Measurements from ENCODE around the gene CCL16.

DNA sequence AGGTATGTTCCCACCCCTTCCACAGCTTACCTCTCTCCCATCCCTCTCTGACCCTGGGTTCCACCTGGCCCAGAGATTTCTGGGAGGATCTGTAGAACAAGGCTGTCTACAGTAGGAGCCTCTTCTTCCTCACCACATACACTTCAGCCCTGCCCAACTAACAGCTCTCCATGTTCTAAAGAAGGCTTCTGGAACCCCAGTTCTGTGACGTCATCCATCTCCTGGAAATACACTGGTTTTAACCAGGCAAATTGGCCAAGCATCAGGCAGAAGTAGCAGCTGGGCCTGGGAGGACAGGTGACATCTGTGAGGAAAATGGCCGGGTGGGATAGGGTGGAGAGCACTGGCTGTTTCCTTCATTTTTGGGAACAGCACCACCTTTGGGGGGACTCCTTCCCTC, 37.8 kb downstream of the CCL16 start, which contains the start of gene LYZL6:
- TF ChIP-seq SP1 (IDR thresholded peaks at IDR 0.05): no peak
- no peak for TF ChIP-seq HDGF (IDR thresholded peaks at IDR 0.05; ENCODE audit: borderline replicate concordance)
- TF ChIP-seq FOXM1 (IDR thresholded peaks at IDR 0.05; ENCODE audit: borderline replicate concordance): no peak
- no peak for TF ChIP-seq ZNF384 (IDR thresholded peaks at IDR 0.05)
- no peak for TF ChIP-seq SUZ12 (IDR thresholded peaks at IDR 0.05)

All from HEK293T (cell line).